KMS-11 (cell line): ENCODE measurements around the gene FARS2.

Experiments used
- H2AFZ ChIP-seq: fragments of 200-600 bp; sonication (generic); 2 replicates; pipeline ENCODE4 v1.6.1; 2016; ENCODE audit warnings: antibody characterized with exemption, mixed run types, low read depth
- H3K27ac ChIP-seq: fragments of 200-600 bp; sonication (generic); 2 replicates; pipeline ENCODE4 v1.6.1; 2016; ENCODE audit warnings: mild to moderate bottlenecking, mixed run types
- H3K27me3 ChIP-seq: fragments of 200-600 bp; sonication (generic); 2 replicates; pipeline ENCODE4 v1.6.1; 2017; ENCODE audit warnings: mild to moderate bottlenecking, low read depth, mixed run types, moderate library complexity; ENCODE audit not compliant: insufficient read depth
- H3K36me3 ChIP-seq: fragments of 200-600 bp; sonication (generic); 2 replicates; pipeline ENCODE4 v1.6.1; 2017; ENCODE audit warnings: mild to moderate bottlenecking, mixed run types; ENCODE audit not compliant: insufficient read depth
- H3K4me1 ChIP-seq: fragments of 200-600 bp; sonication (generic); 2 replicates; pipeline ENCODE4 v1.6.1; 2016; ENCODE audit warnings: mild to moderate bottlenecking, low read depth, mixed run types; ENCODE audit not compliant: poor library complexity, severe bottlenecking
- H3K4me2 ChIP-seq: fragments of 200-600 bp; sonication (generic); 2 replicates; pipeline ENCODE4 v1.7.0; 2016; ENCODE audit warnings: mild to moderate bottlenecking, mixed run types
- H3K4me3 ChIP-seq: fragments of 200-600 bp; sonication (generic); IDR thresholded peaks from 2 replicates; pipeline ENCODE4 v1.6.1; 2017; ENCODE audit warnings: low read depth, low read length, mixed read lengths; ENCODE audit not compliant: insufficient read depth
- H3K79me2 ChIP-seq: fragments of 200-600 bp; sonication (generic); 2 replicates; pipeline ENCODE4 v1.6.1; 2016; ENCODE audit warnings: low read depth, mixed run types; ENCODE audit not compliant: insufficient read depth
- H3K9ac ChIP-seq: fragments of 200-600 bp; sonication (generic); 2 replicates; pipeline ENCODE4 v1.6.1; 2016; ENCODE audit warnings: mild to moderate bottlenecking, mixed run types
- H4K20me1 ChIP-seq: fragments of 200-600 bp; sonication (generic); 2 replicates; pipeline ENCODE4 v1.6.1; 2016; ENCODE audit warnings: mild to moderate bottlenecking, mixed run types; ENCODE audit not compliant: insufficient read depth
- TF ChIP-seq, protein P1 (sequence below): fragments of 200-600 bp; sonication (generic); conservative IDR thresholded peaks from 2 replicates; pipeline ENCODE4 v1.6.1; 2017; ENCODE audit warnings: low read depth, mild to moderate bottlenecking, antibody characterized with exemption, low read length, moderate library complexity, mixed read lengths

Gene FARS2

GRCh38 chr6:5302995-5303622, 41.8 kb downstream of the FARS2 start:
- H3K27me3 ChIP-seq: no peaks in the 10 kb centered on the region
- no peak overlapping the region for H3K4me2 ChIP-seq

GRCh38 chr6:5303682-5304081, 42.4 kb downstream of the FARS2 start:
- H3K36me3 ChIP-seq: no peaks in the 10 kb centered on the region
- H3K4me2 ChIP-seq: no peak overlapping the region
- no peaks in the 10 kb centered on the region for H3K4me1 ChIP-seq
- H3K9ac ChIP-seq: no peak overlapping the region
- H3K27me3 ChIP-seq: no peaks in the 10 kb centered on the region
- H3K4me3 ChIP-seq: no peak overlapping the region
- no peak overlapping the region for H2AFZ ChIP-seq
- TF ChIP-seq, protein P1, sequence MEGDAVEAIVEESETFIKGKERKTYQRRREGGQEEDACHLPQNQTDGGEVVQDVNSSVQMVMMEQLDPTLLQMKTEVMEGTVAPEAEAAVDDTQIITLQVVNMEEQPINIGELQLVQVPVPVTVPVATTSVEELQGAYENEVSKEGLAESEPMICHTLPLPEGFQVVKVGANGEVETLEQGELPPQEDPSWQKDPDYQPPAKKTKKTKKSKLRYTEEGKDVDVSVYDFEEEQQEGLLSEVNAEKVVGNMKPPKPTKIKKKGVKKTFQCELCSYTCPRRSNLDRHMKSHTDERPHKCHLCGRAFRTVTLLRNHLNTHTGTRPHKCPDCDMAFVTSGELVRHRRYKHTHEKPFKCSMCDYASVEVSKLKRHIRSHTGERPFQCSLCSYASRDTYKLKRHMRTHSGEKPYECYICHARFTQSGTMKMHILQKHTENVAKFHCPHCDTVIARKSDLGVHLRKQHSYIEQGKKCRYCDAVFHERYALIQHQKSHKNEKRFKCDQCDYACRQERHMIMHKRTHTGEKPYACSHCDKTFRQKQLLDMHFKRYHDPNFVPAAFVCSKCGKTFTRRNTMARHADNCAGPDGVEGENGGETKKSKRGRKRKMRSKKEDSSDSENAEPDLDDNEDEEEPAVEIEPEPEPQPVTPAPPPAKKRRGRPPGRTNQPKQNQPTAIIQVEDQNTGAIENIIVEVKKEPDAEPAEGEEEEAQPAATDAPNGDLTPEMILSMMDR: no peak
- H3K79me2 ChIP-seq: peaks cover 6% of the 10 kb centered on the region; the same call in 1 of the 2 replicates
- H3K27ac ChIP-seq: no peak overlapping the region
- H4K20me1 ChIP-seq: no peaks in the 10 kb centered on the region

More at GRCh38 chr6:5302995-5303622, 41.8 kb downstream of the FARS2 start:
- TF ChIP-seq, protein P1: no peak
- H3K36me3 ChIP-seq: no peaks in the 10 kb centered on the region
- H3K27ac ChIP-seq: no peak overlapping the region
- no peak overlapping the region for H2AFZ ChIP-seq
- H4K20me1 ChIP-seq: no peaks in the 10 kb centered on the region
- no peak overlapping the region for H3K9ac ChIP-seq
- peaks cover 6% of the 10 kb centered on the region; the same call in 1 of the 2 replicates for H3K79me2 ChIP-seq
- H3K4me3 ChIP-seq: no peak overlapping the region
- no peaks in the 10 kb centered on the region for H3K4me1 ChIP-seq

DNA sequence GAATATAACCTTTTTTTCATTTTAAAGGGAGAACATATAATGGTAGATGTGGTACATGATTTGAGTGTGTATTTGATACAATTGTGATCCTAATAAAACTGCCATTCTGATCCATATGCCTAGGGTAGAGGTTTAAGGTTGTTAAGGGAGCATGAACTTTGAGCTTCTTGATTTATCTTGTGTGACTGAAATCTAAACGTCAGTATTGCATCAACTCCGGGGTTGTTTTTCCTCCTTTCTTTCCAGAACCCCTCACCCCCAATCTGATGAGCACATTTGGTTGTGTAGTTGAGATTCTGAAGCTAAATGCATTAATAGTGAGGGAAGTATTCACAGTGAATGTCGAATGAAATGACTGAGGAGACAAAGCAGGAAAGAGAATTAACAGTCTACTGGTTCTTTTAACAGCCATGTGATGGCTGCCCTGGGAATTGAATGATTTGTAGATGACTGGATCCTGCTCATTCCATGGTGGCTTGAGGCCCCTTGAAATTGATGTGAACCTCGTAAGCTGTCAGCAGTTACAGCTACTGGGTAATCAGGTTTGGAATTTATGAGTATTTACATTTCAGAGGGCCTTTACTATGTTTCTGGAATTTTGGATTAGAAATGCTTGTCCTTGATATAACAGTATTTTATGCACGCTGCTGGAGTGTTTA, 44.8 kb downstream of the FARS2 start:
- Histone ChIP-seq H3K4me3 (no peak overlapping the region), H3K9ac (no peak overlapping the region), H4K20me1 (no peaks in the 10 kb centered on the region), H2AFZ (no peak overlapping the region), H3K79me2 (peaks cover 6% of the 10 kb centered on the region; the same call in 1 of the 2 replicates), H3K27ac (no peak overlapping the region), H3K4me2 (no peak overlapping the region), H3K36me3 (no peaks in the 10 kb centered on the region), H3K4me1 (no peaks in the 10 kb centered on the region), H3K27me3 (no peaks in the 10 kb centered on the region)
- TF ChIP-seq, protein P1: no peak

- Histone ChIP-seq H3K4me3 (no peak overlapping the region), H3K27me3 (no peaks in the 10 kb centered on the region), H2AFZ (no peak overlapping the region), H3K36me3 (no peaks in the 10 kb centered on the region), H3K4me1 (no peaks in the 10 kb centered on the region), H3K9ac (no peak overlapping the region), H3K27ac (no peak overlapping the region), H4K20me1 (no peaks in the 10 kb centered on the region), H3K4me2 (no peak overlapping the region), H3K79me2 (peaks cover 2% of the 10 kb centered on the region; the same call in 1 of the 2 replicates)
- TF ChIP-seq, protein P1: no peak
These were observed 45.7 kb downstream of the FARS2 start for GRCh38 chr6:5307058-5307457.
